ENCODE results near the gene NEK1.

NEK1 gene

DNA sequence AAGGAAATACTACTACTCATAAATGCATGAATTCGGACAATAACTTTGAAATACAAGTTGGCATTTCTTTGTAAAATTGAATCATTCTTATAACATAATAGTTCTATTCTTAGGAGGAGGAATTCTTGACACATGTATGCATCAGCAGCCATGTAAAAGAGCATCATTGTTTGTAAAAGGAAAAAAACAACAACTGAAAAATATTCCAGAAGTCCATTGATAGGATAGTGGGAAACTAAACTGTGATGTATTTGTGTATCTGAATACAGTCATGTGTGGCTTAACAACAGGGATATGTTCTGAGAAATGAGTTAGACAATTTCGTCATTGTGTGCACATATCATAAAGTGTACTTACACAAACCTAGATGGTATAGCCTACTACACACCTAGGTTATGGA, 239.6 kb downstream of the NEK1 start:
- TF ChIP-seq ZNF274 (IDR thresholded peaks at IDR 0.05; ENCODE audit: low read depth, low read length) = no peak

DNA sequence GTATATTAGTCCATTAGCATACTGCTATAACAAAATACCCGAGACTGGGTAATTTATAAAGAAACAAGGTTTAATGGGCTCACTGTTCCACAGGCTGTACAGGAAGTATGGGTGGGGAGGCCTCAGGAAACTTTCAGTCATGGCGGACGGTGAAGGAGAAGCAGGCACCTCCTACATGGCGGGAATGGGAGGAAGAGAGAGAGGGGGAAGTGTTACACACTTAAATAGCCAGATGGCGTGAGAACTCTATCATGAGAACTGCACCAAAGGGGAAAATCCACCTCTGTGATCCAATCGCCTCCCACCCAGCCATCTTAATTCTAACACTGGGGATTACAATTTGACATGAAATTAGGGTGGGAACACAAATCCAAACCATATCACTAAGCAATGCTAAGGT, 242.7 kb downstream of the NEK1 start:
- TF ChIP-seq ZNF274 (IDR thresholded peaks at IDR 0.05; ENCODE audit: low read depth, low read length) = no peak
- no peak overlapping the region for H3K4me3 ChIP-seq (ENCODE audit: low read length)

More for the DNA sequence above, 239.6 kb downstream of the NEK1 start:
- H3K4me3 ChIP-seq (ENCODE audit: low read length) = no peak overlapping the region

DNA sequence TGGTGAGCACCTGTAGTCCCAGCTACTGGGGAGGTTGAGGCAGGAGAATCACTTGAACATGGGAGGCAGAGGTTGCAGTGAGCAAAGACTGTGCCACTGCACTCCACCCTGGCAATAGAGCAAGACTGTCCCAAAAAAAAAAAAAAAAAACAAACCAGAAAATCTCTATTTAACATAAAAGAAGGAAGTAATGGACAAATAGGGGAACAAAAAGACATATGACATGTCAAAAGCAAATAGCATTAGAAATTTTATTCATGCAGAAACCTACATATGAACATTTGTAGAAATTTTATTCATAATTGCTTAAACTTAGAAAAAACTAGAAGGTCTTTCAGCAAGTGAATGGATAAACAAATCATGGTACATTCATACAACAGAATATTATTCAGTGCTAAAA, 244.6 kb downstream of the NEK1 start:
- H3K4me3 ChIP-seq (ENCODE audit: low read length) = no peak overlapping the region
- TF ChIP-seq ZNF274 (IDR thresholded peaks at IDR 0.05; ENCODE audit: low read depth, low read length) = no peak

DNA sequence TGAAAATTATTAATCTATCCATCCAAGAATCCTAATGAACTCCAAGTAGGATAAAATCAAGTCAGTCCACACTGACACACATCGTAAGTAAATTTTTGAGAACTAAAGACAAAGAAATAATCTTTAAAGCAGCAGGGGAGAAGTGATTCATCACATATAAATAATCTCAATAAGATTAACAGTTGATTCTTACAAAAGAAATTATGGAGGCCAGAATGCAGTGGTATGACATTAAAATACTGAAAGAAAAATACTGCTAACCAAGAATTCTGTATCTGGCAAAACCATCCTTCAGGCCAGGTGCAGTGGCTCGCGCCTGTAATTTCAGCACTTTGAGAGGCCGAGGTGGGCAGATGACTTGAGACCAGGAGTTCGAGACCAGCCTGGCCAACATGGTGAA, 245.6 kb downstream of the NEK1 start:
- no peak overlapping the region for H3K4me3 ChIP-seq (ENCODE audit: low read length)
- no peak for TF ChIP-seq ZNF274 (IDR thresholded peaks at IDR 0.05; ENCODE audit: low read depth, low read length)

DNA sequence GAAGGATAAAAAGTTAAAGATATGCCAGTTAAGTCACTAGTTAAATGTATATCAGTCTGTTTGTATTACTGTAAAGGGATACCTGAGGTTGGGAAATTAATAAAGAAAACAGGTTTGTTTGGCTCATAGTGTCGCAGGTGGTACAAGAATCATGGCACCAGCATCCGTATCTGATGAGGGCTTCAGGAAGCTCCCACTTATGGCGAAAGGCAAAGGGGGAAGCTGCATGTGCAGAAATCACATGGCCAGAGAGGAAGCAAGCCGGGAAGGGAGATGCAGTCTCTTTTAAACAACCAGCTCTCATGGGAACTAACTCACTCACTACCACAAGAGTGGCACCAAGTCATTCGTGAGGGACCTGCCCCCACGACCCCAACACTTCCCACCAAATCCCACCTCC, 249.8 kb downstream of the NEK1 start:
- H3K4me3 ChIP-seq (ENCODE audit: low read length) = no peak overlapping the region
- no peak for TF ChIP-seq ZNF274 (IDR thresholded peaks at IDR 0.05; ENCODE audit: low read depth, low read length)

DNA sequence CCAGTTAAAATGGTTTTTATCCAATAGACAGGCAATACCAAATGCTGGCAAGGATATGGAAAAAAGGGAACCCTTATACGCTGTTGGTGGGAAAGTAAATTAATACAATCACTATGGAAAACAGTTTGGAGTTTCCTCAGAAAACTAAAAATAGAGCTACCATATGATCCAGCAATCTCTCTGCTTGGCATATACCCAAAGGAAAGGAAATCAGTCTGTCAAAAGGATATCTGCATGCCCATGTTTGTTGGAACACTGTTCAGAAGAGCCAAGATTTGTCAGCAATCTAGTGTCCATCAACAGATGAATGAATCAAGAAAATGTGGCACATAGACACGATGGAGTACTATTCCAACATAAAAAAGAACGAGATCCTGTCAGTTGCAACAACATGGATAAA, 250.6 kb downstream of the NEK1 start:
- no peak overlapping the region for H3K4me3 ChIP-seq (ENCODE audit: low read length)
- no peak for TF ChIP-seq ZNF274 (IDR thresholded peaks at IDR 0.05; ENCODE audit: low read depth, low read length)

DNA sequence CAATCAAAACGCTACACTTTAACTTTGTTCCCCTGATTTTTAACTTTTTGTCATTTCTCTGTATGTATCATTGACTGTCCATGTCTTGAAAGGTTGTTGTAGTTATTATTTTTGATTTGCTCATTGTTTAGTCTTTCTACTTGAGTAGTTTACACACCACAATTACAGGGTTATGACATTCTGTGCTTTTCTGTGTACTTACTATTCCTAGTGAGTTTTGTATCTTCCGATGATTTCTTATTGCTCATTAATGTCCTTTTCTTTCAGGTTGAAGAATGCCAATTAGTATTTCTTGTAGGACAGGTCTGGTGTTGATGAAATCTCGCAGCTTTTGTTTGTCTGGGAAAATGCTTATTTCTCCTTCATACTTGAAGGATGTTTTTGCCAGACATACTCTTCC, 252.4 kb downstream of the NEK1 start:
- TF ChIP-seq ZNF274 (IDR thresholded peaks at IDR 0.05; ENCODE audit: low read depth, low read length) = no peak
- H3K4me3 ChIP-seq (ENCODE audit: low read length) = no peak overlapping the region

DNA sequence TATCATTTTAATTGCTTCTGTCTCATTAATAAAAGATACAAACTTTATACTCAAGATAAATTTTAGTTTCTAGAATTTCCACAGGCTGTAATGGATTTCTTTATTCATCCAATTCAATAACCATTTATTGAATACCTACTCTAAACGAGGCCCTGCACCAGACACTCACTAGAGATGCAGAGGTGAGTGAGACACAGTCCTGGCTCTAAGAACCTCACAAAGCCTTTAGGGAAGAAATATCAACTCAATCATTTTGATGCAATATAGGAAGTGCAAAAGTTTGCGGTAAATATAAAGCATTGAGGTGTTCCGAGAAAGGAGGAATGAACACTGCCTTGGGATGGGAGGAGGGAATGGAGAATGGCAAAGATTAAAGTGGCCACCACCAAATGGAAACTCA, 260.0 kb downstream of the NEK1 start:
- H3K4me3 ChIP-seq (ENCODE audit: low read length) = no peak overlapping the region
- no peak for TF ChIP-seq ZNF274 (IDR thresholded peaks at IDR 0.05; ENCODE audit: low read depth, low read length)

DNA sequence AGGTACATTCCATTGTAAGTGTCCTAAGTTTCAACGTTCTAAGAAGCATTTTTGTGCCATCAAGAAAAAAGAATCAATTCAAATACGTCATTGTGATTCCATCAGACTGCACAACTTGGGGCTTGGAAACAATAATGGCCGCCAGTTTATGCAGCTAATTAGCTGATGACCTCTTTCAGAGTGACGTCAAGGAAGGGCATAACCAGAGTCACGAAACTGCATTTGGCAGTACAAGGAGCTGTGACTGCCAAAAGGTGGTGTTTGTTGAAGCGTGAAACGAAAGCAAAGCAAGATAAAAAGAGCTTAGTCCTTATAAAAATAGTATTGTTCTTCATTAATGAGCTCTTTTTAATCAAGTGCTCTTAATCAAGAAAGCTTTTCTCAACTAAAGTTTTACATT, 260.5 kb downstream of the NEK1 start:
- H3K4me3 ChIP-seq (ENCODE audit: low read length) = no peak overlapping the region

DNA sequence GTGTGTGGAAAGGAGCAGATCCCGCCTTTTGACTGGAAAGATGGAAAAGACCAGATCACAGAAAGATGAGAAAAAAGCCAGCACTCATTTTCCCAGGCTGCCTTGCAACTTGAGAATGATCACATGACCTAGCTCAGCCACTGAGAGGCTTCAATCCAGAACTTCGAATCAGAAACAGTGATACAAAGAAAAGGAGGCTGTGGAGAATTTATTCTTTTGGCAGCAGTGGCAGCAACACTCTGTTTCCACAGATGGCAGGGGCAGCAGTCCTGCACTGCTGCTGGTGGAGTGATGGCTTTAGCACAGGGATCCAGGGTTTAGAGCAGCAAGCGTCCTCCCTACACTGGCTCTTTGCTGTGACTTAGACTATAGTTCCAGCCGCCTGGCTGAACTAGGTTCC, 263.8 kb downstream of the NEK1 start:
- no peak for TF ChIP-seq ZNF274 (IDR thresholded peaks at IDR 0.05; ENCODE audit: low read depth, low read length)
- no peak overlapping the region for H3K4me3 ChIP-seq (ENCODE audit: low read length)

More for the DNA sequence above, 260.5 kb downstream of the NEK1 start:
- no peak for TF ChIP-seq ZNF274 (IDR thresholded peaks at IDR 0.05; ENCODE audit: low read depth, low read length)

DNA sequence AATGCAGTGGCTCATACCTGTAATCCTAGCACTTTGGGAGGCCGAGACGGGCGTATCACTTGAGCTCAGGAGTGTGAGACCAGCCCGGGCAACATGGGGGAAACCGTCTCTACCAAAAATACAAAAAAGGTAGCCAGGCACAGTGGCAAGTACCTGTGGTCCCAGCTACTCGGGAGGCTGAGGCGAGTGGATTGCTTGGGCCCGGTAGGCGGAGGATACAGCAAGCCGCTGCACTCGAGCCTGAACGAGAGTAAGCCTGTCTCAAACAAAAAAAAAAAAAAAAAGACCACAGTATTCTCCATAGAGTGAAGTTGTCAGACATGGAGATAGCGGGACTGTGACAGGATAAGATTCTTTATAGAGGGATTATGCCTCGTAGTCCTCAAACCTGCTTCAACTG, 265.5 kb downstream of the NEK1 start:
- no peak overlapping the region for H3K4me3 ChIP-seq (ENCODE audit: low read length)
- no peak for TF ChIP-seq ZNF274 (IDR thresholded peaks at IDR 0.05; ENCODE audit: low read depth, low read length)

DNA sequence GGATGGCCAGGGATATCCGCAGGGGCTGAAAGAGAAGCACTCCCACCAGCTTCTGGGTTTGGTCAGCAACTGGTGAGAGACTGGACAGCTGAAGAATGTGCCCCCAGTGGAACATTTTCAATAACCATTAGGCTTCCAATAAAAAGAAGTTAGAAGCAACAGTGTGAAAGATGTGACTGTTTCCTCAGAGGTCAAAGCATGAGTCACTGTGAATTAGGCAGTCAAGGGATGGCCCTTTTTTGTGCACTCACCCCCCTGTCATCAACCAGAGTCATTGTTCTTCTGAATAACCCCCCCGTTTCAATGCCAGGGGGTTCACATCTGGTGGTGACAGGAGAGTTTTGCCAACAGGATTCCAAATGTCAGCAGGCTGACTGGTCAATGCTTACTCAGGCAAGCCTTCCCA, 267.1 kb downstream of the NEK1 start:
- no peak overlapping the region for H3K4me3 ChIP-seq (ENCODE audit: low read length)
- no peak for TF ChIP-seq ZNF274 (IDR thresholded peaks at IDR 0.05; ENCODE audit: low read depth, low read length)

All from GM08714 (cell line).